ENCODE data around the gene PDCL3.

Gene PDCL3

GRCh38 chr2:100611079-100612029 is 48.6 kb downstream of the PDCL3 start:
- no peak for DNase-seq (ENCODE audit: low read depth)

GRCh38 chr2:100612388-100613000 is 49.7 kb downstream of the PDCL3 start:
- DNase-seq (ENCODE audit: low read depth) = no peak

- no peak for DNase-seq (ENCODE audit: low read depth)
These were observed 50.9 kb downstream of the PDCL3 start for GRCh38 chr2:100613719-100614118.

GRCh38 chr2:100614455-100615000 is 51.7 kb downstream of the PDCL3 start:
- no peak for DNase-seq (ENCODE audit: low read depth)

GRCh38 chr2:100615471-100615870 is 52.7 kb downstream of the PDCL3 start:
- DNase-seq (ENCODE audit: low read depth) = no peak

- no peak for DNase-seq (ENCODE audit: low read depth)
These were observed 53.1 kb downstream of the PDCL3 start for GRCh38 chr2:100615886-100616285.

GRCh38 chr2:100616841-100617390 is 54.1 kb downstream of the PDCL3 start:
- DNase-seq (ENCODE audit: low read depth) = no peak

- DNase-seq (ENCODE audit: low read depth) = no peak
These were observed 57.2 kb downstream of the PDCL3 start for GRCh38 chr2:100619951-100620350.

- no peak for DNase-seq (ENCODE audit: low read depth)
These were observed 57.7 kb downstream of the PDCL3 start for GRCh38 chr2:100620481-100620880.

- no peak for DNase-seq (ENCODE audit: low read depth)
These were observed 58.7 kb downstream of the PDCL3 start for GRCh38 chr2:100621371-100621951.

GRCh38 chr2:100623033-100623715 is 60.4 kb downstream of the PDCL3 start:
- DNase-seq (ENCODE audit: low read depth) = no peak

GRCh38 chr2:100623930-100624329 is 61.1 kb downstream of the PDCL3 start:
- no peak for DNase-seq (ENCODE audit: low read depth)

- DNase-seq (ENCODE audit: low read depth) = no peak
These were observed 61.7 kb downstream of the PDCL3 start for GRCh38 chr2:100624536-100624935.

GRCh38 chr2:100625717-100626116 is 62.9 kb downstream of the PDCL3 start:
- no peak for DNase-seq (ENCODE audit: low read depth)

Data from CMK (cell line).